Transverse colon (tissue), 4 donors: ENCODE results near the gene KCNE4. TPM values are rescaled to one million over a fixed set of nuclear protein-coding genes. Genes with fewer than 3 reads are reported as not detected.

Experiments used
- DNase-seq: peaks from one replicate; pipeline ENCODE4 v3.0.0-alpha.2; 2019
- H3K27ac ChIP-seq, 4 donors: fragments of 200-600 bp; sonication (generic); 2 replicates each; pipeline ENCODE4 v1.5.1; 2016 to 2018; ENCODE audit warnings: inconsistent platforms in 4 of 4
- H3K27me3 ChIP-seq: fragments of 200-600 bp; sonication (generic); 2 replicates; pipeline ENCODE4 v1.5.1; 2017; ENCODE audit warnings: inconsistent platforms
- H3K36me3 ChIP-seq, 4 donors: fragments of 200-600 bp; sonication (generic); 2 replicates each; pipeline ENCODE4 v1.5.1; 2017 to 2019; ENCODE audit warnings: inconsistent platforms in 4 of 4
- H3K4me1 ChIP-seq, 4 donors: fragments of 200-600 bp; sonication (generic); 2 replicates each; pipeline ENCODE4 v1.5.1; 2017 to 2020; ENCODE audit warnings: inconsistent platforms in 4 of 4
- H3K4me3 ChIP-seq, 4 donors: fragments of 200-600 bp; sonication (generic); 1 replicate in 1 of 4; 2 replicates in 3 of 4; pipeline versions ENCODE4 v1.5.1 to v1.6.1; 2017 to 2019; ENCODE audit warnings: inconsistent platforms in 4 of 4
- H3K9me3 ChIP-seq, 2 donors: fragments of 200-600 bp; sonication (generic); 2 replicates each; pipeline ENCODE4 v1.5.1; 2017 to 2019; ENCODE audit warnings: inconsistent platforms in 2 of 2
- CTCF ChIP-seq, 5 experiments: fragments of 200-600 bp in 3 of 5; fragments of 450-650 bp in 2 of 5; sonication (generic) in 3 of 5; IDR thresholded peaks; 1 replicate in 2 of 5; 2 replicates in 3 of 5; pipeline ENCODE4 v1.5.1; 2016 to 2017; ENCODE audit warnings: antibody characterized with exemption in 5 of 5, inconsistent platforms in 3 of 5, mild to moderate bottlenecking in 2 of 5, moderate library complexity in 1 of 5
- EP300 ChIP-seq: sonication (generic); formaldehyde crosslinking; IDR thresholded peaks from one replicate; pipeline ENCODE4 v1.6.1; 2017; ENCODE audit warnings: antibody characterized with exemption, low read depth
- POLR2A ChIP-seq: fragments of 450-650 bp; IDR thresholded peaks from one replicate; pipeline ENCODE4 v1.6.1; 2016; ENCODE audit warnings: antibody characterized with exemption, mild to moderate bottlenecking, moderate library complexity
- POLR2AphosphoS5 ChIP-seq, 3 donors: sonication (generic); formaldehyde crosslinking; IDR thresholded peaks; one replicate each; pipeline ENCODE4 v1.6.1; 2016; ENCODE audit warnings: antibody characterized with exemption in 3 of 3
- WGBS, 2 donors: methylation state at CpG; one replicate each; pipeline ENCODE4 v1.1.5; 2018; ENCODE audit warnings: low coverage in 1 of 2; 5-methylcytosine and 5-hydroxymethylcytosine counted together
- in situ Hi-C, 4 donors: fragments of 200-750 bp; cut with MboI; loops; one replicate each; pipeline versions ENCODE4 v1.15.0 to v1.15.1; 2017; ENCODE audit warnings: low sequenced_read_pairs in 3 of 4, low pct_ligation_motif_present in 1 of 4, low pct_unique_long_range_greater_than_20kb in 1 of 4
- intact Hi-C: fragments of 100-400 bp; cut with DNase I; formaldehyde crosslinking; loops from one replicate; pipeline ENCODE4 v1.15.1; 2023; ENCODE audit warnings: low total_unique reads
- total RNA-seq, 4 donors: library from RNA; depleted of rRNA; stranded (reverse); fragments of >200 nt; gene quantifications; one replicate each; pipeline ENCODE4 v1.1.0, GENCODE V29; 2016

KCNE4 gene
- total RNA-seq, 4 donors from 2014 or later = 0.79 to 4.6 (median 1.7) TPM

GRCh38 chr2:223041527-223042109, 10.4 kb upstream of the KCNE4 start:
- intact Hi-C loops (no loop called here), in situ Hi-C loops (no loop called here)
- Histone ChIP-seq H3K4me1 (peaks cover 0 to 8% (median 3%) of the 10 kb centered on the region in 4 donors), H3K4me3 (no peak overlapping the region), H3K9me3 (no peaks in the 10 kb centered on the region), H3K27ac (no peak overlapping the region), H3K27me3 (no peaks in the 10 kb centered on the region), H3K36me3 (no peaks in the 10 kb centered on the region)
- 13% methylated on average over 4 of the region's 4 CpGs; no CpG with 5 or more reads in 1 of the 2 donors for WGBS, 2 donors
- TF ChIP-seq POLR2AphosphoS5 (IDR thresholded peaks at IDR 0.05) (no peak), POLR2A (no peak), CTCF (IDR thresholded peaks at IDR 0.05) (no peak), EP300 (no peak)
- DNase-seq = peak; percentile 46

- Histone ChIP-seq H3K36me3 (no peaks in the 10 kb centered on the region), H3K27ac (no peak overlapping the region), H3K27me3 (no peaks in the 10 kb centered on the region), H3K9me3 (no peaks in the 10 kb centered on the region), H3K4me3 (no peak overlapping the region), H3K4me1 (peaks cover 0 to 12% (median 6%) of the 10 kb centered on the region in 4 donors)
- 57 to 88% methylated on average over 1 to 2 of the region's 2 CpGs for WGBS, 2 donors
- intact Hi-C loops = no loop called here
- no peak for DNase-seq
- in situ Hi-C loops = no loop called here
- TF ChIP-seq POLR2A = no peak
- no peak for TF ChIP-seq CTCF (IDR thresholded peaks at IDR 0.05)
- no peak for TF ChIP-seq POLR2AphosphoS5 (IDR thresholded peaks at IDR 0.05)
- no peak for TF ChIP-seq EP300
Measured at GRCh38 chr2:223042284-223042683, 9.7 kb upstream of the KCNE4 start.

GRCh38 chr2:223042704-223043118, 9.3 kb upstream of the KCNE4 start:
- intact Hi-C loops (no loop called here), in situ Hi-C loops (no loop called here)
- Histone ChIP-seq H3K36me3 (no peaks in the 10 kb centered on the region), H3K4me1 (peaks cover 0 to 12% (median 9%) of the 10 kb centered on the region in 4 donors), H3K4me3 (no peak overlapping the region), H3K9me3 (no peaks in the 10 kb centered on the region), H3K27me3 (no peaks in the 10 kb centered on the region), H3K27ac (no peak overlapping the region)
- TF ChIP-seq EP300 = no peak
- DNase-seq = no peak
- 74% methylated on average over 1 of the region's 1 CpG; no CpG with 5 or more reads in 1 of the 2 donors for WGBS, 2 donors

- Histone ChIP-seq H3K4me1 (peaks cover 0 to 17% (median 9%) of the 10 kb centered on the region in 4 donors), H3K9me3 (no peaks in the 10 kb centered on the region), H3K27ac (no peak overlapping the region), H3K4me3 (no peak overlapping the region), H3K36me3 (no peaks in the 10 kb centered on the region), H3K27me3 (no peaks in the 10 kb centered on the region)
- in situ Hi-C loops (no loop called here), intact Hi-C loops (no loop called here)
- WGBS, 2 donors = 71 to 100% methylated on average over 1 to 7 of the region's 7 CpGs
- DNase-seq = no peak
- TF ChIP-seq CTCF (IDR thresholded peaks at IDR 0.05) (no peak), POLR2AphosphoS5 (IDR thresholded peaks at IDR 0.05) (no peak), POLR2A (no peak), EP300 (no peak)
Measured at GRCh38 chr2:223043164-223043941, 8.6 kb upstream of the KCNE4 start.
